SKM-1 (cell line): Measurements from ENCODE around the gene EEPD1.
"Not testable (repeated sequence)": the region's sequence is repeated elsewhere in the genome, so short reads cannot be mapped to it uniquely, and the experiment has no call there.

Experiments used
- DNase-seq: peaks from one replicate; lab custom pipeline; 2025; ENCODE audit not compliant: unreplicated experiment; lab: John Stamatoyannopoulos, UW

Gene EEPD1

GRCh38 chr7:36152756-36153570 is at the start of gene EEPD1:
Gene EEPD1 (plus strand): TSS chr7:36153254. CDS start chr7:36154325, 1,071 bp downstream.
- peak; percentile 96 for DNase-seq

- DNase-seq, result no peak
Measured at GRCh38 chr7:36103837-36104561, 49.1 kb upstream of the EEPD1 start.

- DNase-seq, result not testable (repeated sequence)
Measured at GRCh38 chr7:36106972-36107908, 45.8 kb upstream of the EEPD1 start.

GRCh38 chr7:36107926-36108631 is 45.0 kb upstream of the EEPD1 start:
- DNase-seq, result no peak

GRCh38 chr7:36109013-36109627 is 43.9 kb upstream of the EEPD1 start:
- DNase-seq, result no peak

GRCh38 chr7:36110584-36110983 is 42.5 kb upstream of the EEPD1 start:
- DNase-seq, result no peak

GRCh38 chr7:36112969-36113368 is 40.1 kb upstream of the EEPD1 start:
- DNase-seq, result no peak

- no peak for DNase-seq
Measured at GRCh38 chr7:36114355-36114754, 38.7 kb upstream of the EEPD1 start.

GRCh38 chr7:36115448-36116321 is 37.4 kb upstream of the EEPD1 start:
- DNase-seq, result peak; percentile 54

GRCh38 chr7:36116347-36117202 is 36.5 kb upstream of the EEPD1 start:
- DNase-seq, result no peak

GRCh38 chr7:36117203-36117840 is 35.7 kb upstream of the EEPD1 start:
- no peak for DNase-seq

GRCh38 chr7:36118344-36118743 is 34.7 kb upstream of the EEPD1 start:
- DNase-seq, result no peak

- DNase-seq, result peak; percentile 95
Measured at GRCh38 chr7:36119005-36119706, 33.9 kb upstream of the EEPD1 start.

GRCh38 chr7:36119983-36120646 is 32.9 kb upstream of the EEPD1 start:
- DNase-seq, result not testable (repeated sequence)

- not testable (repeated sequence) for DNase-seq
Measured at GRCh38 chr7:36125630-36126029, 27.4 kb upstream of the EEPD1 start.

GRCh38 chr7:36127075-36127740 is 25.8 kb upstream of the EEPD1 start:
- no peak for DNase-seq
